ENCODE measurements around the gene ADISSP.

ADISSP gene

GRCh38 chr20:3716195-3716834 is 51.2 kb downstream of the ADISSP start:
- TF ChIP-seq ZFX (IDR thresholded peaks at IDR 0.05; ENCODE audit: borderline replicate concordance), result no peak
- TF ChIP-seq CTCF (IDR thresholded peaks at IDR 0.05), result peak; percentile 81
- no peak overlapping the region for H3K27ac ChIP-seq

- H3K27ac ChIP-seq, result no peak overlapping the region
- TF ChIP-seq ZFX (IDR thresholded peaks at IDR 0.05; ENCODE audit: borderline replicate concordance) (no peak), CTCF (IDR thresholded peaks at IDR 0.05) (no peak)
Observed at GRCh38 chr20:3714092-3714491, 53.5 kb downstream of the ADISSP start.

GRCh38 chr20:3712279-3712873 is 55.2 kb downstream of the ADISSP start, which contains the start of gene SIGLEC1:
TSS of gene SIGLEC1 (minus strand) at chr20:3712600. CDS start at chr20:3707128, 5,472 bp downstream.
- no peak within 1 kb of the TSS for H3K27ac ChIP-seq
- TF ChIP-seq ZFX (IDR thresholded peaks at IDR 0.05; ENCODE audit: borderline replicate concordance) (no peak), CTCF (IDR thresholded peaks at IDR 0.05) (no peak)

GRCh38 chr20:3711484-3711941 is 56.0 kb downstream of the ADISSP start:
- TF ChIP-seq CTCF (IDR thresholded peaks at IDR 0.05), result no peak
- no peak for TF ChIP-seq ZFX (IDR thresholded peaks at IDR 0.05; ENCODE audit: borderline replicate concordance)
- no peak overlapping the region for H3K27ac ChIP-seq

- H3K27ac ChIP-seq, result no peak overlapping the region
- TF ChIP-seq CTCF (IDR thresholded peaks at IDR 0.05) (peak; percentile 97), ZFX (IDR thresholded peaks at IDR 0.05; ENCODE audit: borderline replicate concordance) (no peak)
Observed at GRCh38 chr20:3710703-3711483, 56.7 kb downstream of the ADISSP start.

- H3K27ac ChIP-seq, result no peak overlapping the region
- TF ChIP-seq ZFX (IDR thresholded peaks at IDR 0.05; ENCODE audit: borderline replicate concordance) (no peak), CTCF (IDR thresholded peaks at IDR 0.05) (no peak)
Observed at GRCh38 chr20:3710011-3710466, 57.5 kb downstream of the ADISSP start.
